OCI-LY3 (cell line): ENCODE data around the gene NDUFA13.

Experiments used
- H2AFZ ChIP-seq: fragments of 200-600, 300-600 bp; shearing (Covaris generic); 2 replicates; pipeline ENCODE4 v1.6.0; 2014; ENCODE audit warnings: antibody characterized with exemption, low read depth, low read length
- H3K27ac ChIP-seq: fragments of 200-600, 300-600 bp; sonication (generic); 2 replicates; pipeline ENCODE4 v1.5.1; 2014; ENCODE audit warnings: mild to moderate bottlenecking, low read length, moderate library complexity, mixed read lengths
- H3K27me3 ChIP-seq: fragments of 200-600, 300-600 bp; sonication (generic); 2 replicates; pipeline ENCODE4 v1.6.1; 2014; ENCODE audit warnings: low read depth, low read length, mixed read lengths
- H3K36me3 ChIP-seq: fragments of 200-600, 300-600 bp; sonication (generic); replicated peaks from 2 replicates; pipeline ENCODE3; 2014; ENCODE audit warnings: low read depth, low read length, mixed read lengths
- H3K4me1 ChIP-seq: fragments of 300-600, 200-600 bp; sonication (generic); 2 replicates; pipeline ENCODE4 v1.6.1; 2014; ENCODE audit warnings: low read length, mixed read lengths
- H3K4me2 ChIP-seq: fragments of 200-600, 300-600 bp; sonication (generic); 2 replicates; pipeline ENCODE4 v1.6.1; 2014; ENCODE audit warnings: low read length, mixed read lengths
- H3K4me3 ChIP-seq: fragments of 300-600, 200-600 bp; sonication (generic); 2 replicates; pipeline ENCODE4 v1.5.1; 2014; ENCODE audit warnings: antibody characterized with exemption, mild to moderate bottlenecking, low read length, moderate library complexity
- H3K79me2 ChIP-seq: fragments of 300-600, 200-600 bp; shearing (Covaris generic); 2 replicates; pipeline ENCODE4 v1.6.1; 2014; ENCODE audit warnings: mild to moderate bottlenecking, low read length, mixed read lengths
- H3K9ac ChIP-seq: fragments of 300-600, 200-600 bp; shearing (Covaris generic); 2 replicates; pipeline ENCODE4 v1.6.0; 2014; ENCODE audit warnings: mild to moderate bottlenecking, low read length, moderate library complexity
- H3K9me3 ChIP-seq: fragments of 200-600, 300-600 bp; shearing (Covaris generic); 2 replicates; pipeline ENCODE4 v1.6.1; 2014; ENCODE audit warnings: low read length, mixed read lengths; ENCODE audit not compliant: insufficient read depth
- H4K20me1 ChIP-seq: fragments of 200-600, 300-600 bp; sonication (generic); 2 replicates; pipeline ENCODE4 v1.6.1; 2016; ENCODE audit warnings: low read length, mixed read lengths; ENCODE audit not compliant: insufficient read depth
- CTCF ChIP-seq: fragments of 200-600, 300-600 bp; sonication (generic); IDR thresholded peaks from 2 replicates; pipeline ENCODE4 v1.5.1; 2014; ENCODE audit warnings: antibody characterized with exemption, low read length, low read depth
- EZH2phosphoT487 ChIP-seq: fragments of 200-600 bp; shearing (Covaris generic); IDR thresholded peaks from 2 replicates; pipeline ENCODE4 v1.6.1; 2018; ENCODE audit warnings: antibody characterized with exemption, mixed run types, low read depth

The NDUFA13 gene

GRCh38 chr19:19513682-19514081 is 2.3 kb upstream of the NDUFA13 start:
- H3K4me2 ChIP-seq = no peak overlapping the region
- H3K9ac ChIP-seq = no peak overlapping the region
- peaks cover 13% of the 10 kb centered on the region for H3K4me1 ChIP-seq
- no peak for TF ChIP-seq CTCF
- TF ChIP-seq EZH2phosphoT487 = no peak
- H2AFZ ChIP-seq = no peak overlapping the region
- no peak overlapping the region for H3K4me3 ChIP-seq
- H3K36me3 ChIP-seq = peaks cover 11% of the 10 kb centered on the region
- H4K20me1 ChIP-seq = no peaks in the 10 kb centered on the region
- H3K27me3 ChIP-seq = no peaks in the 10 kb centered on the region
- H3K27ac ChIP-seq = no peak overlapping the region
- H3K9me3 ChIP-seq = no peaks in the 10 kb centered on the region
- H3K79me2 ChIP-seq = peaks cover 25% of the 10 kb centered on the region

DNA sequence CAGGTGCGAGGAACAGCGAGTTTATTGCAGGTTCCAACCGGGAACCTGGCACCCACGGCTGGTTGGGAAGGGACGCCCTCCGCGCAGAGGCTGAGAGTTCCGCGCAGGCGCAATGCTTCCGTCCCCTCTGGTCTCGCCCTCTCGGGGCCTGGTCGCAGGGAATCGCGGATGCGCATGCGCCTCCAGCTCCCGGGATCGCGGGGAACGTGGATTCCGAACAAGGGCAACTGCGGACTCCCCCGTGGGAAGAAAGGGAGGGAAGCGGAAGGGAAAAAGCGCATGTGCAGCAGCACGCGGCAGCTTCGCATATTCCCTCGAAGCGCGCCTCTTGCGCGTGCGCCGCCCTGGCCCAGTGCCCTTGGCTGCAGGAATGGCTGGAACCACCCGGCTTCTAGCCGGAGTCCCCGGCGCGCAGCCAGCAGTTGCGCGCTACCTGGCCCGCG is 1.8 kb upstream of the NDUFA13 start:
- H3K27me3 ChIP-seq = no peaks in the 10 kb centered on the region
- H3K4me3 ChIP-seq = no peak overlapping the region
- H3K36me3 ChIP-seq = peaks cover 11% of the 10 kb centered on the region

DNA sequence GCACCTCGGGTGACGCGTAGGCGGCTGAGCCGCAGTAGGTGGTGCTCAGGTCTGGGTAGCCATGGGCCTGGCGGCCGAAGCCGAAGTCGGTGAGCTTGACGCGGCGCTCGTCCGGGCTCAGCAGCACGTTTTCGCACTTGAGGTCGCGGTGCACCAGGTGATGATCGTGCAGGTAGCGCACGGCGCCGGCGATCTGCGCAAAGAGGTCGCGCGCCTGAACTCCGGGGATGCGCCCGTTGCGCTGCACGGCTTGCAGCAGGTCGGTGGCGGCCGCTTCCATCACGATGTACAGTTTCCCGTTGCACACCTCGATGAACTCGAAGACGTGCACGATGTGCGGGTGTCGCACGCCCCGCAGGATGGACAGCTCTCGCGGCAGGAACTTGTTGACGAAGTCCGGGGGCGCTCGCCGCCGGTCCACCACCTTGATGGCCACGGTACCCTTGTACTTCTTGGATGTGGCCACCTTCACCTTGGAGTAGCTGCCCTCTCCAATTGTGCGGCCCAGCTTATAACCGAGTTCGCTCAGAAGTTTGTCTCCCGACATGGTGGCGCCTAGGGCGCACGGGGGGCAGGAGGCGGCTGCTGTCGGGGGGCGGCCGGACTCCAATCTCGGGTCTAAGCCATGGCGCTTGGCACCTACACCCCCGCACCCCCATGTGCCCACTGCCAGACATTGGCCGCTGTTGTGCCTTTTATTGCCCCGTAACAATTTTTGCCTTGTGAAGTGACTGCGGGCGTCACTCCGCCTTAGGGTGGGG is 964 bp upstream of the NDUFA13 start, which contains the start of gene TSSK6:
TSS of gene TSSK6 (minus strand) at position 668 of the 761 bp plus-strand sequence. CDS start at position 547, 121 bp downstream.
- peak within 1 kb of the TSS; percentile 62; the same call in 1 of the 2 replicates for H2AFZ ChIP-seq
- peak within 1 kb of the TSS; percentile 85 for H3K9ac ChIP-seq
- H3K4me2 ChIP-seq = peak within 1 kb of the TSS; percentile 91
- peaks cover 34% of the 10 kb centered on the region for H3K79me2 ChIP-seq
- no peaks in the 10 kb centered on the region for H3K9me3 ChIP-seq
- TF ChIP-seq EZH2phosphoT487 (no peak), CTCF (no peak)
- H3K4me1 ChIP-seq = peaks cover 13% of the 10 kb centered on the region
- peak within 1 kb of the TSS; percentile 95 for H3K4me3 ChIP-seq
- peaks cover 16% of the 10 kb centered on the region for H3K36me3 ChIP-seq
- no peaks in the 10 kb centered on the region for H4K20me1 ChIP-seq
- H3K27me3 ChIP-seq = no peaks in the 10 kb centered on the region
- H3K27ac ChIP-seq = peak within 1 kb of the TSS; percentile 42

More for the DNA sequence above, 1.8 kb upstream of the NDUFA13 start:
- Histone ChIP-seq H3K4me1 (peaks cover 13% of the 10 kb centered on the region), H3K4me2 (no peak overlapping the region), H3K79me2 (peaks cover 28% of the 10 kb centered on the region), H3K27ac (no peak overlapping the region), H4K20me1 (no peaks in the 10 kb centered on the region), H2AFZ (no peak overlapping the region), H3K9me3 (no peaks in the 10 kb centered on the region), H3K9ac (no peak overlapping the region)
- TF ChIP-seq EZH2phosphoT487 = no peak
- TF ChIP-seq CTCF = no peak

DNA sequence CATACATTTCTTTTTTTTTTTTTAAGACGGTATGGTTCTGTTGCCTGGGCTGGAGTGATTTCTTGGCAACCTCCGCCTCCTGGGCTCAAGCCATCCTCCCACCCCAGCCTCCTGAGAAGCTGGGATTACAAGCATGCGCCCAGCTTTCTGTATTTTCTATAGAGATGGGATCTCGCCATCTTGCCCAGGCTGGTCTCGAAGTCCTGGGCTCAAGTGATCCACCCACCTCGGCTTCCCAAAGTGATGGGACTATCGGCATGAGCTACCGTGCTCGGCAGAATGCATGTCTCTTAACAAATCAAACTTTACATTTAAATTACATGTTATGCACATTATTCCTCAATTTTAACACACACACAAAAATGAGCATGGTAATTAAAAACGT is 1.2 kb downstream of the NDUFA13 start:
- H3K27me3 ChIP-seq = no peaks in the 10 kb centered on the region
- peaks cover 50% of the 10 kb centered on the region for H3K79me2 ChIP-seq
- no peaks in the 10 kb centered on the region for H3K9me3 ChIP-seq
- no peak overlapping the region for H2AFZ ChIP-seq
- TF ChIP-seq EZH2phosphoT487 = no peak
- no peak for TF ChIP-seq CTCF
- H3K4me2 ChIP-seq = peak overlapping the region; percentile 91
- H3K4me1 ChIP-seq = peaks cover 13% of the 10 kb centered on the region
- peaks cover 24% of the 10 kb centered on the region for H3K36me3 ChIP-seq
- no peaks in the 10 kb centered on the region for H4K20me1 ChIP-seq
- no peak overlapping the region for H3K27ac ChIP-seq
- H3K9ac ChIP-seq = peak overlapping the region; percentile 85; the same call in 1 of the 2 replicates
- H3K4me3 ChIP-seq = peak overlapping the region; percentile 95
